Duodenal mucosa (tissue), 2 donors: ENCODE data around the gene CCDC148.

Experiments
- H3K27ac ChIP-seq: one replicate; pipeline ENCODE4 v1.7.0; 2013; ENCODE audit warnings: low read depth, low read length
- H3K27me3 ChIP-seq, 2 donors: one replicate each; pipeline ENCODE4 v1.7.0; 2013; ENCODE audit warnings: low read length in 2 of 2, control low read depth in 1 of 2; ENCODE audit not compliant: insufficient read depth in 2 of 2, control insufficient read depth in 1 of 2
- H3K36me3 ChIP-seq, 2 donors: one replicate each; pipeline ENCODE4 v1.7.0; 2013; ENCODE audit warnings: low read length in 2 of 2, control low read depth in 1 of 2; ENCODE audit not compliant: insufficient read depth in 2 of 2, control insufficient read depth in 1 of 2
- H3K4me1 ChIP-seq, 2 donors: one replicate each; pipeline ENCODE4 v1.7.0; 2013; ENCODE audit warnings: low read length in 2 of 2, control low read depth in 1 of 2; ENCODE audit not compliant: insufficient read depth in 2 of 2, control insufficient read depth in 1 of 2
- H3K4me3 ChIP-seq, 2 donors: one replicate each; pipeline ENCODE4 v1.7.0; 2013; ENCODE audit warnings: low read length in 2 of 2, low read depth in 1 of 2
- H3K9ac ChIP-seq, 2 donors: one replicate each; pipeline ENCODE4 v1.7.0; 2013; ENCODE audit warnings: low read length in 2 of 2, low read depth in 1 of 2
- H3K9me3 ChIP-seq, 2 donors: one replicate each; pipeline ENCODE4 v1.7.0; 2013; ENCODE audit warnings: low read length in 2 of 2, control low read depth in 1 of 2; ENCODE audit not compliant: control insufficient read depth in 1 of 2

The CCDC148 gene

GRCh38 chr2:158172719-158173118 lies 283.8 kb downstream of the CCDC148 start:
- no peak overlapping the region for H3K27ac ChIP-seq
- H3K27me3 ChIP-seq, result no peaks in the 10 kb centered on the region
- H3K4me3 ChIP-seq, result no peak overlapping the region
- H3K9ac ChIP-seq, result no peak overlapping the region
- no peaks in the 10 kb centered on the region for H3K9me3 ChIP-seq
- H3K4me1 ChIP-seq, result no peaks in the 10 kb centered on the region
- no peaks in the 10 kb centered on the region for H3K36me3 ChIP-seq

- Histone ChIP-seq H3K4me3 (no peak overlapping the region), H3K4me1 (no peaks in the 10 kb centered on the region), H3K9me3 (peaks cover 2 to 6% of the 10 kb centered on the region in 2 donors)
Measured at GRCh38 chr2:158154596-158154995, 302.0 kb downstream of the CCDC148 start.

GRCh38 chr2:158153270-158154015 lies 303.1 kb downstream of the CCDC148 start:
- Histone ChIP-seq H3K4me1 (no peaks in the 10 kb centered on the region), H3K9me3 (peaks cover 2 to 6% of the 10 kb centered on the region in 2 donors), H3K9ac (no peak overlapping the region), H3K27me3 (no peaks in the 10 kb centered on the region), H3K27ac (no peak overlapping the region), H3K4me3 (no peak overlapping the region), H3K36me3 (no peaks in the 10 kb centered on the region)

More at GRCh38 chr2:158154596-158154995, 302.0 kb downstream of the CCDC148 start:
- Histone ChIP-seq H3K9ac (no peak overlapping the region), H3K27me3 (no peaks in the 10 kb centered on the region), H3K36me3 (no peaks in the 10 kb centered on the region), H3K27ac (no peak overlapping the region)

GRCh38 chr2:158144914-158145625 lies 311.5 kb downstream of the CCDC148 start:
- H3K36me3 ChIP-seq, result no peaks in the 10 kb centered on the region
- no peak overlapping the region for H3K9ac ChIP-seq
- H3K27ac ChIP-seq, result no peak overlapping the region
- no peaks in the 10 kb centered on the region for H3K27me3 ChIP-seq
- H3K9me3 ChIP-seq, result no peaks in the 10 kb centered on the region
- no peak overlapping the region for H3K4me3 ChIP-seq
- H3K4me1 ChIP-seq, result no peaks in the 10 kb centered on the region

GRCh38 chr2:158143703-158144360 lies 312.7 kb downstream of the CCDC148 start:
- H3K27me3 ChIP-seq, result no peaks in the 10 kb centered on the region

GRCh38 chr2:158142568-158143332 lies 313.8 kb downstream of the CCDC148 start:
- Histone ChIP-seq H3K4me1 (no peaks in the 10 kb centered on the region), H3K36me3 (no peaks in the 10 kb centered on the region), H3K27ac (no peak overlapping the region), H3K9ac (no peak overlapping the region), H3K27me3 (no peaks in the 10 kb centered on the region), H3K4me3 (no peak overlapping the region), H3K9me3 (no peaks in the 10 kb centered on the region)

More at GRCh38 chr2:158143703-158144360, 312.7 kb downstream of the CCDC148 start:
- no peaks in the 10 kb centered on the region for H3K36me3 ChIP-seq
- H3K9me3 ChIP-seq, result no peaks in the 10 kb centered on the region
- H3K27ac ChIP-seq, result no peak overlapping the region
- H3K4me3 ChIP-seq, result no peak overlapping the region
- no peaks in the 10 kb centered on the region for H3K4me1 ChIP-seq
- no peak overlapping the region for H3K9ac ChIP-seq

- no peak overlapping the region for H3K4me3 ChIP-seq
- no peaks in the 10 kb centered on the region for H3K36me3 ChIP-seq
- H3K9ac ChIP-seq, result no peak overlapping the region
- H3K27me3 ChIP-seq, result no peaks in the 10 kb centered on the region
- H3K9me3 ChIP-seq, result no peaks in the 10 kb centered on the region
- no peak overlapping the region for H3K27ac ChIP-seq
- no peaks in the 10 kb centered on the region for H3K4me1 ChIP-seq
Measured at GRCh38 chr2:158142165-158142564, 314.4 kb downstream of the CCDC148 start.

GRCh38 chr2:158140201-158140600 lies 316.4 kb downstream of the CCDC148 start:
- Histone ChIP-seq H3K4me3 (no peak overlapping the region), H3K9ac (no peak overlapping the region), H3K27me3 (no peaks in the 10 kb centered on the region), H3K36me3 (no peaks in the 10 kb centered on the region), H3K27ac (no peak overlapping the region), H3K4me1 (peaks cover 0 to 5% of the 10 kb centered on the region in 2 donors), H3K9me3 (no peaks in the 10 kb centered on the region)

GRCh38 chr2:158138255-158138654 lies 318.3 kb downstream of the CCDC148 start:
- Histone ChIP-seq H3K9ac (no peak overlapping the region), H3K27ac (no peak overlapping the region), H3K4me3 (no peak overlapping the region), H3K27me3 (no peaks in the 10 kb centered on the region), H3K9me3 (no peaks in the 10 kb centered on the region), H3K4me1 (peaks cover 5 to 15% of the 10 kb centered on the region in 2 donors), H3K36me3 (no peaks in the 10 kb centered on the region)
